ENCODE measurements around the gene GAGE12J. TPM values are rescaled to one million over a fixed set of nuclear protein-coding genes. Genes with fewer than 3 reads are reported as not detected.
"Not testable (repeated sequence)": the region's sequence is repeated elsewhere in the genome, so short reads cannot be mapped to it uniquely, and the experiment has no call there.

Gene GAGE12J
- total and polyA plus RNA-seq, 9 of the 15 experiments (the other 6 are each of a cell fraction or from before 2014, with no cell fraction given): 0.20 to 0.84 (median 0.64) TPM; not detected in 5

DNA sequence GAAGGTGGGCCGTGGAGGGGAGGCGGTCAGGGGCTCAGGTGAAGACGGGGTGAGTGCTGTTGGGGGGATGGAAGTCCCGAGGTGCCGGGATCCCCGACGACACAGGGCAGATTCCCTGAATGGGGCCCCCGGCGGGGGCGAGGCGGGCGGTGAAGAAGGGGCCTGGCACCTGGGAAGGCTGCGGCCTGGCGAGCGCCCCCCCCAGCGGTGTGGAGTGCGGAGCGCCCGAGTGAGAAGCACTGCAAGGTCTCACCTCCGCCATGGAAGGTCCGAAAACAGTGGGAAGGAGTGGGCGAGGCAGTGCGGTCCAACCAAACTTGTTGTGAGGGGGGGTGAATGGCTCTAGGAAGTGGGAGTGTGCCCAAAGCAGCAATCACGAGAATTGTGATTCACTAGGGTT is 19.6 kb downstream of the GAGE12J start (continued):
- TF ChIP-seq, protein P1, sequence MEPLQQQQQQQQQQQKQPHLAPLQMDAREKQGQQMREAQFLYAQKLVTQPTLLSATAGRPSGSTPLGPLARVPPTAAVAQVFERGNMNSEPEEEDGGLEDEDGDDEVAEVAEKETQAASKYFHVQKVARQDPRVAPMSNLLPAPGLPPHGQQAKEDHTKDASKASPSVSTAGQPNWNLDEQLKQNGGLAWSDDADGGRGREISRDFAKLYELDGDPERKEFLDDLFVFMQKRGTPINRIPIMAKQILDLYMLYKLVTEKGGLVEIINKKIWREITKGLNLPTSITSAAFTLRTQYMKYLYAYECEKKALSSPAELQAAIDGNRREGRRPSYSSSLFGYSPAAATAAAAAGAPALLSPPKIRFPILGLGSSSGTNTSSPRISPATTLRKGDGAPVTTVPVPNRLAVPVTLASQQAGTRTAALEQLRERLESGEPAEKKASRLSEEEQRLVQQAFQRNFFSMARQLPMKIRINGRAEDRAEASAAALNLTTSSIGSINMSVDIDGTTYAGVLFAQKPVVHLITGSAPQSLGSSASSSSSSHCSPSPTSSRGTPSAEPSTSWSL (CRISPR knock-in tag; IDR thresholded peaks at IDR 0.05; ENCODE audit: borderline replicate concordance): peak; percentile 93
- TF ChIP-seq ERF (CRISPR knock-in tag; IDR thresholded peaks at IDR 0.05) (0 out of 2 replicates have a peak, but pooled peaks have one; percentile 61), SUPT5H (IDR thresholded peaks at IDR 0.05) (peak; percentile 49), ZBTB9 (CRISPR knock-in tag; IDR thresholded peaks at IDR 0.05) (peak; percentile 81; the same call in 1 of the 2 replicates), ZNF707 (CRISPR knock-in tag; conservative IDR thresholded peaks at IDR 0.05) (0 out of 2 replicates have a peak, but pooled peaks have one; percentile 20), L3MBTL2 (IDR thresholded peaks at IDR 0.05) (peak; percentile 73), EP400 (IDR thresholded peaks at IDR 0.05) (peak; percentile 68; the same call in 1 of the 2 replicates), ZFX (CRISPR knock-in tag; IDR thresholded peaks at IDR 0.05) (peak; percentile 29; the same call in 1 of the 2 replicates), ZNF57 (CRISPR knock-in tag; IDR thresholded peaks at IDR 0.05) (0 out of 2 replicates have a peak, but pooled peaks have one; percentile 33), E2F3 (CRISPR knock-in tag; IDR thresholded peaks at IDR 0.05) (peak; percentile 84), TARDBP (IDR thresholded peaks at IDR 0.05) (peak; percentile 57; the same call in 1 of the 2 replicates)

- in situ Hi-C loops (cut with MboI): loop anchor here (5.0 to 25.0 kb wide), 2 partner anchors 268 to 393 kb away; no protein-coding TSS in a partner anchor
- H3K27me3 ChIP-seq (ENCODE audit: control insufficient read depth in 2 of 2, insufficient read depth in 2 of 2, low read length in 2 of 2); FAIRE-seq; BruUV-seq (replicated peaks); DNase-seq (ENCODE audit: extremely low read depth in 1 of 4, low spot score in 3 of 4); H3K9me3 ChIP-seq (replicated peaks; ENCODE audit: control insufficient read depth, insufficient read depth, low read depth, low read length); H3K4me1 ChIP-seq (replicated peaks in 1 of 2; ENCODE audit: control insufficient read depth in 2 of 2, insufficient read depth in 2 of 2, low read length in 2 of 2); H3K79me2 ChIP-seq (ENCODE audit: control insufficient read depth, insufficient read depth, low read length); H2AFZ ChIP-seq (ENCODE audit: low read depth, low read length); H3K27ac ChIP-seq (ENCODE audit: extremely low read depth, low read depth, low read length); POLR2A ChIA-PET; ATAC-seq; H3K4me2 ChIP-seq (ENCODE audit: insufficient read depth, low read length); CTCF ChIA-PET (ENCODE audit: low intra/inter-chr PET ratio); H3K9me1 ChIP-seq (ENCODE audit: control insufficient read depth, insufficient read depth, low read length); H3K36me3 ChIP-seq (ENCODE audit: control insufficient read depth, insufficient read depth, low read length); H3K9ac ChIP-seq (ENCODE audit: insufficient read depth in 1 of 2, low read depth in 2 of 2, low read length in 2 of 2); H3K4me3 ChIP-seq; H4K20me1 ChIP-seq (replicated peaks; ENCODE audit: control insufficient read depth, insufficient read depth, low read length); intact Hi-C loops (cut with micrococcal nuclease): not testable (repeated sequence)
- 50% methylated on average over 10 of the region's 15 CpGs for WGBS (ENCODE audit: insufficient coverage, low coverage, missing lambda C conversion rate)
These were observed 22.8 kb downstream of the GAGE12J start for GRCh38 chrX:49344496-49345175.

GRCh38 chrX:49345402-49345801 is 23.6 kb downstream of the GAGE12J start:
- POLR2A ChIA-PET; H3K9ac ChIP-seq (ENCODE audit: insufficient read depth in 1 of 2, low read depth in 2 of 2, low read length in 2 of 2); FAIRE-seq; H3K27ac ChIP-seq (ENCODE audit: extremely low read depth, low read depth, low read length); H2AFZ ChIP-seq (ENCODE audit: low read depth, low read length); CTCF ChIA-PET (ENCODE audit: low intra/inter-chr PET ratio); DNase-seq (ENCODE audit: extremely low read depth in 1 of 4, low spot score in 3 of 4); ATAC-seq; H3K36me3 ChIP-seq (ENCODE audit: control insufficient read depth, insufficient read depth, low read length); H3K79me2 ChIP-seq (ENCODE audit: control insufficient read depth, insufficient read depth, low read length); intact Hi-C loops (cut with micrococcal nuclease); H3K9me1 ChIP-seq (ENCODE audit: control insufficient read depth, insufficient read depth, low read length); H3K4me3 ChIP-seq; H4K20me1 ChIP-seq (replicated peaks; ENCODE audit: control insufficient read depth, insufficient read depth, low read length); H3K27me3 ChIP-seq (ENCODE audit: control insufficient read depth in 2 of 2, insufficient read depth in 2 of 2, low read length in 2 of 2); H3K9me3 ChIP-seq (replicated peaks; ENCODE audit: control insufficient read depth, insufficient read depth, low read depth, low read length); H3K4me2 ChIP-seq (ENCODE audit: insufficient read depth, low read length); H3K4me1 ChIP-seq (replicated peaks in 1 of 2; ENCODE audit: control insufficient read depth in 2 of 2, insufficient read depth in 2 of 2, low read length in 2 of 2): not testable (repeated sequence)
- TSS peak; percentile 44 for BruUV-seq (replicated peaks)
- in situ Hi-C loops (cut with MboI): loop anchor here (5.0 to 25.0 kb wide), 2 partner anchors 267 to 392 kb away; no protein-coding TSS in a partner anchor
- WGBS (ENCODE audit: insufficient coverage, low coverage, missing lambda C conversion rate): 49% methylated on average over 5 of the region's 10 CpGs

Measured in K562 (cell line).